Activated CD4-positive, alpha-beta T cell treated with anti-CD3 and anti-CD28 coated beads for 24 hours (primary cell): ENCODE measurements around the gene EVI5L.

ENCODE experiments used
- DNase-seq, 2 donors: peaks; one replicate each; pipeline ENCODE4 v3.0.0-alpha.2; 2020; ENCODE audit warnings: low read depth in 2 of 2

Gene EVI5L

DNA sequence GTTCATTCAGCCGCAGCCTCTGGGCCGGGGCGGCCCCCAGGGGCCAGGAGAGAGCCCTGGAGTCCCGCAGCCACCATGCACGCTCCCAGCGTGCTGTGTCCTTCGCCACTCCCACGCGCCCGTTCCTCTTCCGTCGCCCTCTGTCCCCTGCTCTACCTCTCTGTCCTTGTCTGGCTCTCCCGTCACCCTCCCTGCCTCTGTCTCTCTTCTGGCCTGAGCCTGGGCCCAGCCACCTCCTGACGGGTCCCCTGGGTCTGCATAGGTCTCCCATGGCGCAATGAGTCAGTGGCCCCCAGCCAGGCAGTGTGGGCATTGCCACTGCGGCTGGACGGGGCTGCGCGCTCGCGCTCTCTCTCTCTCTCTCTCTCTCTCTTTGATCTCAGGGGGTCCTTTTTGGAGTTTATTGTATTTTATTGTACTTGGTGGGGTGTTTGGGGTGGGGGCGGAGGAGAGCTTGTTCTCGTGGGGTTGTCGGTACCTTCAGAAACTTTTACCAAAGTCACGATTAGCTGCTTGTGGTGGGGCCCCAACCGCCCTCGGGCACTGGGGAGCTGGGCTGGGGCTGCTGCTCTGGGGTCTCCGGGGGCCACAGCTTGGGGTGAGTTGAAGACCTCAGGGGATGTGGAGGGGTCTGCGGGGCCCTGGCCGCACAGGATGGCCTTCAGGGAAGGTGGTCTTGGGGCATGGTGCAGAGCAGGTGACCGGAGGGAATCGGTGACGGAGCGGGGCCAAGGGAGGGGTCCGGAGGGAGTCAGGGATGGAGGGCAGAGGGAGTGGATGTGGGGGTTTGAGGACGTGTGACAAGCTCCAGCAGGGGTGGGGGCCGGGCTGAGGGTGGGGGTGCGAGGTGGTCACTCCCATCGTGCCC, 82.9 kb downstream of the EVI5L start:
- DNase-seq, result no peak

DNA sequence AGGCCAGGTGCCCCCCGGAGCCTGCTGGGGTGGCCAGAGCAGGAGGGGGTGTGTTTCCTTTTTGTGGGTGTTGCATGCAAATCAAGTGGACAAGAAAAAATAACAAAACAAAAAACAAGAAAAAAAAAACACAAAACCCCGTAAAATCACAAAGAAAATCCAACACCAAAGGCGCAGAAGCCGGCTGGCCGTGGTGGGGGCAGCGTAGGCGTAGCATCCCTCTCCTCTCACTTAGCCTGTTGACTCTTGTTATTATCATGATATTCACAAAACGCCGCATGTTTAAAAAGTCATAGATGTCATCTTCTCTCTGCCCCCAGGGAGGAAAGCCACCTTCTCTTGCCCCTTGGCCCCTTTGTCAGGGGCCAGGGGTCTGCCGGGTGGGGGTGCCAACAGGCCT, 83.6 kb downstream of the EVI5L start:
- no peak for DNase-seq

DNA sequence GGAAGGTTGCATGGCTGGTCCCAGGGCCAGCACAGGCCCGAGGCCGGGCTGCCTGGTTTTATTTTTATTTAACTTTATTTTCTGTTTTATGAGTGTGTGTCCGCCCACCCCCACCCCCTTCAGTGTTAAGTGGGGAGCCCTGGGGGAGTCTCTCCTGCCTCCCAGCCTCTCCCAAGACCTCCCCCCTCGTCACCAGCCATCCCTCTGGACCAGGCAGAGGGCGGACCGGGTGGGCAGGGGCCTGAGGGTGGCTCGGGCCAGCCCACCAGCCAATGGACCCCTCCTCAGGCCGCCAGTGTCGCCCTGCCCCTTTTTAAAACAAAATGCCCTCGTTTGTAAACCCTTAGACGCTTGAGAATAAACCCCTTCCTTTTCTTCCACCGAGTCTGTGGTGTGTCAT, 84.1 kb downstream of the EVI5L start:
- DNase-seq, result no peak
